ENCODE measurements around the gene SCN8A.

DNA sequence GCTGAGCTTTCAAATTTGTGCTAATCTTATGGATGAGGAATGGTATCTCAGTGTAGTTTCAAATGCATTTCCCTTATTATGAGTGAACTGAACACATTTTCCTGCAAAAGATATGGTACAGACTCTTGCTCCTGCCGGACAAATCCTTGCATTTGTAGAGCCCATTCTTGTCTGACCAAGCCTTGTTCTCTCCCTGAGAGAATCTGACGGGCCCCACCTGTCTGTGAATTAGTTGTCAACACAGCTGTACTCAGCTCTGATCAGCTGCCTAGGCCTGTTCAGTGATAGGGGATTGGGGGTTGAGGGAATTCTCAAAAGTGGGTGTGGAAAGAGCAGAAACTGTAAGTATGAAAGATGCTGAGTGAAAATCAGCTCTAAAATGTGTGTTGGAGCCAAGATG, 42.8 kb upstream of the SCN8A start:
- TF ChIP-seq, protein P1, sequence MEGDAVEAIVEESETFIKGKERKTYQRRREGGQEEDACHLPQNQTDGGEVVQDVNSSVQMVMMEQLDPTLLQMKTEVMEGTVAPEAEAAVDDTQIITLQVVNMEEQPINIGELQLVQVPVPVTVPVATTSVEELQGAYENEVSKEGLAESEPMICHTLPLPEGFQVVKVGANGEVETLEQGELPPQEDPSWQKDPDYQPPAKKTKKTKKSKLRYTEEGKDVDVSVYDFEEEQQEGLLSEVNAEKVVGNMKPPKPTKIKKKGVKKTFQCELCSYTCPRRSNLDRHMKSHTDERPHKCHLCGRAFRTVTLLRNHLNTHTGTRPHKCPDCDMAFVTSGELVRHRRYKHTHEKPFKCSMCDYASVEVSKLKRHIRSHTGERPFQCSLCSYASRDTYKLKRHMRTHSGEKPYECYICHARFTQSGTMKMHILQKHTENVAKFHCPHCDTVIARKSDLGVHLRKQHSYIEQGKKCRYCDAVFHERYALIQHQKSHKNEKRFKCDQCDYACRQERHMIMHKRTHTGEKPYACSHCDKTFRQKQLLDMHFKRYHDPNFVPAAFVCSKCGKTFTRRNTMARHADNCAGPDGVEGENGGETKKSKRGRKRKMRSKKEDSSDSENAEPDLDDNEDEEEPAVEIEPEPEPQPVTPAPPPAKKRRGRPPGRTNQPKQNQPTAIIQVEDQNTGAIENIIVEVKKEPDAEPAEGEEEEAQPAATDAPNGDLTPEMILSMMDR (IDR thresholded peaks at IDR 0.05): no peak
- TF ChIP-seq POLR2A (IDR thresholded peaks at IDR 0.05): no peak
- TF ChIP-seq POLR2AphosphoS5 (IDR thresholded peaks at IDR 0.05): no peak

Data from prostate gland (tissue), 2 donors.